Right kidney (tissue), 1 donor: ENCODE measurements around the gene C8A.

Experiments
- DNase-seq: peaks from one replicate; pipeline ENCODE4 v3.0.0-alpha.2; 2016

The C8A gene

DNA sequence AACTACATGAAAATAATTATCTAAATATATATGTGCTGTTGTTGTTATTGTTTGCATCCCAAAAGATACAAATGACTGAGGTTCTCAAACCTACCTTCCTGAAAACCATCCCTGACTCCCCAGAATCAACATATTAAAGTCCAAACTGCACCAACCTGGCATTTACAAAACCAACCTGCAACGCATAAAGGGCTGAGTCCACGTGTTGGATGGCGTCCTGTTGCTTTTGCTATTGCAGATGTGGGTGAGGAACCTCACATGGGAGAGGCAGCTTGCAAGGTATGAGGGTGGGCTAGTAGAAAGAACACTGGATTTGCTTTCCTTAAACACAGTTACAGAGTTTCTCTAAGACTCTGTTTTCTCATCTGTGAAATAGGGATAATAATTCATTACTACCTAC lies 112.8 kb downstream of the C8A start:
- no peak for DNase-seq
